A549 (cell line): ENCODE measurements around the gene CHST13. TPM values are rescaled to one million over a fixed set of nuclear protein-coding genes. Genes with fewer than 3 reads are reported as not detected.

Experiments
- ATAC-seq, 2 experiments: fragments of 200-7000 bp in 1 of 2; fragments of >200 bp in 1 of 2; cut with Nextera tagmentation in 1 of 2; cut with Tn5 transposase in 1 of 2; 3 replicates each; pipeline versions ENCODE4 v1.8.0 to v1.9.1; 2018 to 2020; ENCODE audit warnings: mild to moderate bottlenecking in 1 of 2, moderate library complexity in 1 of 2
- CTCF ChIA-PET: fragments of 300-600 bp; sonication (Branson Sonifier 250); formaldehyde crosslinking; extraction: SDS; loops from one replicate; lab custom pipeline; 2021; ENCODE audit warnings: antibody characterized with exemption, inconsistent platforms; lab: Yijun Ruan, JAX
- POLR2A ChIA-PET: fragments of 350-600 bp; formaldehyde crosslinking; extraction: SDS; loops from one replicate; lab custom pipeline; 2021; ENCODE audit warnings: antibody characterized with exemption, inconsistent platforms; lab: Yijun Ruan, JAX
- DNase-seq, 2 experiments: peaks; one replicate each; pipeline versions ENCODE4 v3.0.0 to v3.0.0-alpha.2; 2011 to 2016; ENCODE audit warnings: low read depth in 1 of 2, low spot score in 1 of 2
- FAIRE-seq: peaks from 2 replicates; lab custom pipeline; 2011; peaks lifted over from hg19 to GRCh38; lab: Jason Lieb, UNC
- H3K27ac ChIP-seq, 2 experiments: fragments of >200 bp; sonication (Bioruptor Twin); formaldehyde crosslinking; 3 replicates each; pipeline ENCODE4 v1.5.1; 2016 to 2017
- H3K4me1 ChIP-seq: fragments of >200 bp; sonication (Bioruptor Twin); formaldehyde crosslinking; 3 replicates; pipeline ENCODE4 v1.6.1; 2016
- H3K4me2 ChIP-seq: fragments of >200 bp; sonication (Bioruptor Twin); formaldehyde crosslinking; 3 replicates; pipeline ENCODE4 v1.6.1; 2016
- H3K4me3 ChIP-seq: fragments of >200 bp; sonication (Bioruptor Twin); formaldehyde crosslinking; 3 replicates; pipeline ENCODE4 v1.5.1; 2016
- H3K9me3 ChIP-seq: fragments of >200 bp; sonication (Bioruptor Twin); formaldehyde crosslinking; 3 replicates; pipeline ENCODE4 v1.6.1; 2016
- ATOH8 ChIP-seq: fragments of 250-450 bp; sonication (Bioruptor Pico); IDR thresholded peaks from 2 replicates; pipeline ENCODE4 v1.5.0; 2020; ENCODE audit warnings: low read depth, mild to moderate bottlenecking, moderate library complexity
- CBX8 ChIP-seq: fragments of 200-600 bp; sonication (generic); IDR thresholded peaks from 2 replicates; pipeline ENCODE4 v1.6.1; 2016
- CHD2 ChIP-seq: fragments of 150-350 bp; IDR thresholded peaks from 2 replicates; pipeline ENCODE4 v1.6.1; 2014; ENCODE audit warnings: low read length; ENCODE audit not compliant: partially characterized antibody
- EHMT2 ChIP-seq: fragments of 200-600 bp; sonication (generic); IDR thresholded peaks from 2 replicates; pipeline ENCODE4 v1.6.1; 2016; ENCODE audit warnings: antibody characterized with exemption, low read depth, mild to moderate bottlenecking, moderate library complexity
- EP300 ChIP-seq, 2 experiments: fragments of >200 bp; sonication (Bioruptor Twin); formaldehyde crosslinking; IDR thresholded peaks; 2 replicates in 1 of 2; 3 replicates in 1 of 2; pipeline ENCODE4 v1.6.1; 2016 to 2017
- HDAC2 ChIP-seq: fragments of 200-600 bp; sonication (generic); IDR thresholded peaks from 2 replicates; pipeline ENCODE4 v1.6.1; 2016
- HMGXB4 ChIP-seq: fragments of 250-450 bp; sonication (Bioruptor Pico); IDR thresholded peaks from 2 replicates; pipeline ENCODE4 v1.5.0; 2021; ENCODE audit warnings: mild to moderate bottlenecking, moderate library complexity, borderline replicate concordance
- HOXA7 ChIP-seq: fragments of 250-450 bp; sonication (Bioruptor Pico); IDR thresholded peaks from 2 replicates; pipeline ENCODE4 v1.5.0; 2020; ENCODE audit warnings: mild to moderate bottlenecking, moderate library complexity
- HOXB5 ChIP-seq: fragments of 250-450 bp; sonication (Bioruptor Pico); IDR thresholded peaks from 2 replicates; pipeline ENCODE4 v1.5.0; 2020; ENCODE audit warnings: mild to moderate bottlenecking, moderate library complexity
- JUNB ChIP-seq: fragments of >200 bp; sonication (Bioruptor Twin); formaldehyde crosslinking; IDR thresholded peaks from 2 replicates; pipeline ENCODE4 v1.6.1; 2016
- MAX ChIP-seq: IDR thresholded peaks from 2 replicates; pipeline ENCODE4 v1.6.1; 2012
- MYC ChIP-seq: IDR thresholded peaks from 2 replicates; pipeline ENCODE4 v1.6.1; 2012; ENCODE audit warnings: mild to moderate bottlenecking, inconsistent platforms, low read length, improper control_type of control experiment, borderline replicate concordance
- PBX3 ChIP-seq: IDR thresholded peaks from 2 replicates; pipeline ENCODE4 v1.6.1; 2012
- PHF8 ChIP-seq: fragments of 200-600 bp; sonication (generic); IDR thresholded peaks from 2 replicates; pipeline ENCODE4 v1.6.1; 2016; ENCODE audit warnings: low read depth, mild to moderate bottlenecking, antibody characterized with exemption, moderate library complexity, borderline replicate concordance
- POLR2AphosphoS2 ChIP-seq: conservative IDR thresholded peaks from 2 replicates; pipeline ENCODE4 v1.6.1; 2012; ENCODE audit warnings: low read length, improper control_type of control experiment, inconsistent platforms
- RAD21 ChIP-seq, 2 experiments: fragments of >200 bp in 1 of 2; sonication (Bioruptor Twin) in 1 of 2; formaldehyde crosslinking in 1 of 2; IDR thresholded peaks in 1 of 2; conservative IDR thresholded peaks in 1 of 2; 2 replicates in 1 of 2; 3 replicates in 1 of 2; pipeline ENCODE4 v1.6.1; 2012 to 2018; ENCODE audit warnings: inconsistent platforms in 1 of 2
- RARB ChIP-seq: fragments of 250-450 bp; sonication (Bioruptor Pico); IDR thresholded peaks from 2 replicates; pipeline ENCODE4 v1.8.0; 2021; ENCODE audit warnings: mild to moderate bottlenecking, moderate library complexity
- RNF2 ChIP-seq: fragments of 200-600 bp; sonication (generic); IDR thresholded peaks from 2 replicates; pipeline ENCODE4 v1.6.1; 2016; ENCODE audit warnings: low read depth, mild to moderate bottlenecking, antibody characterized with exemption, moderate library complexity, borderline replicate concordance
- ZNF302 ChIP-seq: fragments of 250-450 bp; sonication (Bioruptor Pico); IDR thresholded peaks from 2 replicates; pipeline ENCODE4 v1.9.0; 2021; ENCODE audit warnings: inconsistent platforms, mild to moderate bottlenecking, moderate library complexity
- WGBS: methylation state at CpG from one replicate; pipeline ENCODE4 v1.1.6; 2017; ENCODE audit errors: missing lambda C conversion rate; 5-methylcytosine and 5-hydroxymethylcytosine counted together
- polyA plus RNA-seq, 4 experiments: library from polyadenylated mRNA; depleted of rRNA in 3 of 4; stranded (reverse); fragments of >200 nt; fragmentation: RNase III in 1 of 4; extraction: RNeasy Plus Mini Kit Qiagen cat#74134 plus additional on column Dnase treatment in 1 of 4; gene quantifications; 2 replicates in 3 of 4; 3 replicates in 1 of 4; pipeline ENCODE4 v1.2.3, GENCODE V29; 2011 to 2017
- TF ChIP-seq, protein P1 (sequence below): fragments of >200 bp; sonication (Bioruptor Twin); formaldehyde crosslinking; IDR thresholded peaks from 3 replicates; pipeline ENCODE4 v1.5.1; 2016
- TF ChIP-seq, protein P2 (sequence below): fragments of 150-350 bp; IDR thresholded peaks from 2 replicates; pipeline ENCODE4 v1.6.1; 2014; ENCODE audit warnings: low read depth, mild to moderate bottlenecking, low read length

The CHST13 gene
- polyA plus RNA-seq, 2 of the 4 experiments (the other 2 are of a cell fraction): 0.30 to 0.59 TPM

- TF ChIP-seq MAX (no peak), ZNF302 (CRISPR knock-in tag) (no peak), CHD2 (no peak), RAD21 (conservative IDR thresholded peaks at IDR 0.05 in 1 of 2, IDR thresholded peaks at IDR 0.05 in 1 of 2) (no peak)
Measured at GRCh38 chr3:126552688-126553283, 28.8 kb downstream of the CHST13 start (continued).

GRCh38 chr3:126553284-126554084 lies 29.5 kb downstream of the CHST13 start:
- TF ChIP-seq EP300 (IDR thresholded peaks at IDR 0.05): no peak
- TF ChIP-seq HOXA7 (CRISPR knock-in tag): no peak
- TF ChIP-seq MYC: no peak
- TF ChIP-seq, protein P1, sequence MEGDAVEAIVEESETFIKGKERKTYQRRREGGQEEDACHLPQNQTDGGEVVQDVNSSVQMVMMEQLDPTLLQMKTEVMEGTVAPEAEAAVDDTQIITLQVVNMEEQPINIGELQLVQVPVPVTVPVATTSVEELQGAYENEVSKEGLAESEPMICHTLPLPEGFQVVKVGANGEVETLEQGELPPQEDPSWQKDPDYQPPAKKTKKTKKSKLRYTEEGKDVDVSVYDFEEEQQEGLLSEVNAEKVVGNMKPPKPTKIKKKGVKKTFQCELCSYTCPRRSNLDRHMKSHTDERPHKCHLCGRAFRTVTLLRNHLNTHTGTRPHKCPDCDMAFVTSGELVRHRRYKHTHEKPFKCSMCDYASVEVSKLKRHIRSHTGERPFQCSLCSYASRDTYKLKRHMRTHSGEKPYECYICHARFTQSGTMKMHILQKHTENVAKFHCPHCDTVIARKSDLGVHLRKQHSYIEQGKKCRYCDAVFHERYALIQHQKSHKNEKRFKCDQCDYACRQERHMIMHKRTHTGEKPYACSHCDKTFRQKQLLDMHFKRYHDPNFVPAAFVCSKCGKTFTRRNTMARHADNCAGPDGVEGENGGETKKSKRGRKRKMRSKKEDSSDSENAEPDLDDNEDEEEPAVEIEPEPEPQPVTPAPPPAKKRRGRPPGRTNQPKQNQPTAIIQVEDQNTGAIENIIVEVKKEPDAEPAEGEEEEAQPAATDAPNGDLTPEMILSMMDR: no peak
- TF ChIP-seq JUNB: no peak
- TF ChIP-seq, protein P2, sequence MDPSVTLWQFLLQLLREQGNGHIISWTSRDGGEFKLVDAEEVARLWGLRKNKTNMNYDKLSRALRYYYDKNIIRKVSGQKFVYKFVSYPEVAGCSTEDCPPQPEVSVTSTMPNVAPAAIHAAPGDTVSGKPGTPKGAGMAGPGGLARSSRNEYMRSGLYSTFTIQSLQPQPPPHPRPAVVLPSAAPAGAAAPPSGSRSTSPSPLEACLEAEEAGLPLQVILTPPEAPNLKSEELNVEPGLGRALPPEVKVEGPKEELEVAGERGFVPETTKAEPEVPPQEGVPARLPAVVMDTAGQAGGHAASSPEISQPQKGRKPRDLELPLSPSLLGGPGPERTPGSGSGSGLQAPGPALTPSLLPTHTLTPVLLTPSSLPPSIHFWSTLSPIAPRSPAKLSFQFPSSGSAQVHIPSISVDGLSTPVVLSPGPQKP: no peak
- TF ChIP-seq RNF2: no peak
- TF ChIP-seq PBX3: no peak
- TF ChIP-seq RARB: no peak
- TF ChIP-seq EHMT2: no peak
- no peak for TF ChIP-seq HMGXB4 (CRISPR knock-in tag)
- no peak for TF ChIP-seq ATOH8 (CRISPR knock-in tag)
- no peak for TF ChIP-seq CBX8
- no peak for TF ChIP-seq POLR2AphosphoS2
- TF ChIP-seq PHF8: no peak
- TF ChIP-seq HDAC2: no peak
- TF ChIP-seq HOXB5: no peak
- TF ChIP-seq CHD2: no peak
- H3K27ac ChIP-seq: no peak overlapping the region
- H3K4me3 ChIP-seq: no peak overlapping the region
- FAIRE-seq: no peak
- no peaks in the 10 kb centered on the region for H3K4me1 ChIP-seq
- H3K9me3 ChIP-seq: no peaks in the 10 kb centered on the region
- no peak for DNase-seq
- WGBS: 73% methylated on average over 17 of the region's 19 CpGs
- no peak for ATAC-seq
- CTCF ChIA-PET: no interaction called here
- no peak overlapping the region for H3K4me2 ChIP-seq
- POLR2A ChIA-PET: no interaction called here
